Astrocyte of the spinal cord (primary cell): Measurements from ENCODE around the gene PGAP2.

Experiments
- DNase-seq: peaks from one replicate; pipeline ENCODE4 v3.0.0; 2011; ENCODE audit warnings: low read depth, low spot score
- H3K4me3 ChIP-seq: 2 replicates; pipeline ENCODE4 v1.5.1; 2011; ENCODE audit warnings: low read depth, mild to moderate bottlenecking, low read length, moderate library complexity
- CTCF ChIP-seq: IDR thresholded peaks from 2 replicates; pipeline ENCODE4 v1.5.1; 2012; ENCODE audit warnings: low read depth, mild to moderate bottlenecking, low read length, inconsistent platforms
- in situ Hi-C: cut with HindIII; loops from 2 replicates; pipeline ENCODE4 v1.10.0; 2017; ENCODE audit warnings: low sequenced_read_pairs

Gene PGAP2

GRCh38 chr11:3873712-3874349 is 65.5 kb downstream of the PGAP2 start:
- no peak for DNase-seq
- in situ Hi-C loops: no loop called here
- H3K4me3 ChIP-seq: no peak overlapping the region
- no peak for TF ChIP-seq CTCF
